A673 (cell line): Measurements from ENCODE around the gene CCDC102B. TPM values are rescaled to one million over a fixed set of nuclear protein-coding genes. Genes with fewer than 3 reads are reported as not detected.

Experiments
- Bru-seq: library from RNA; stranded (reverse); fragments of 400-500 nt; gene quantifications from one replicate; lab custom pipeline; 2021; lab: Mats Ljungman, UMichigan
- BruChase-seq, 2 experiments: library from RNA; stranded (reverse); fragments of 400-500 nt; gene quantifications; one replicate each; lab custom pipeline; 2021; lab: Mats Ljungman, UMichigan
- BruUV-seq: library from RNA; stranded (reverse); fragments of 400-500 nt; replicated peaks from 2 replicates; lab custom pipeline; 2021; lab: Mats Ljungman, UMichigan
- CTCF ChIA-PET: fragments of 300-600 bp; sonication (Branson Sonifier 250); formaldehyde crosslinking; loops from one replicate; lab custom pipeline; 2022; ENCODE audit warnings: antibody characterized with exemption; lab: Charles Lee
- POLR2A ChIA-PET: fragments of 300-600 bp; sonication (Branson Sonifier 250); formaldehyde crosslinking; loops from one replicate; lab custom pipeline; 2022; ENCODE audit warnings: antibody characterized with exemption; ENCODE audit not compliant: low non-redundant PET; lab: Charles Lee
- DNase-seq: peaks from one replicate; pipeline ENCODE4 v3.0.0-alpha.2; 2015; ENCODE audit warnings: low spot score
- H3K27ac ChIP-seq: fragments of 200-600 bp; sonication (generic); 2 replicates; pipeline ENCODE4 v1.5.1; 2016; ENCODE audit warnings: mixed run types, low read depth, mild to moderate bottlenecking, mixed read lengths, antibody characterized with exemption, low read length; ENCODE audit not compliant: poor library complexity, severe bottlenecking
- H3K27me3 ChIP-seq: fragments of 200-600 bp; sonication (generic); replicated peaks from 2 replicates; pipeline ENCODE4 v1.6.1; 2017; ENCODE audit warnings: mixed run types, low read depth, mild to moderate bottlenecking, mixed read lengths, antibody characterized with exemption, low read length; ENCODE audit not compliant: insufficient read depth, poor library complexity
- H3K36me3 ChIP-seq: fragments of 200-600 bp; sonication (generic); 2 replicates; pipeline ENCODE4 v1.6.1; 2016; ENCODE audit warnings: mixed run types, mild to moderate bottlenecking, mixed read lengths, antibody characterized with exemption, low read length; ENCODE audit not compliant: insufficient read depth, poor library complexity, severe bottlenecking
- H3K4me1 ChIP-seq: fragments of 200-600 bp; sonication (generic); 2 replicates; pipeline ENCODE4 v1.6.1; 2017; ENCODE audit warnings: mixed run types, mild to moderate bottlenecking, mixed read lengths, antibody characterized with exemption, low read length; ENCODE audit not compliant: insufficient read depth, poor library complexity, severe bottlenecking
- H3K4me3 ChIP-seq: fragments of 200-600 bp; sonication (generic); 2 replicates; pipeline ENCODE4 v1.5.1; 2016; ENCODE audit warnings: low read depth, mixed run types, mild to moderate bottlenecking, mixed read lengths, low read length; ENCODE audit not compliant: poor library complexity, severe bottlenecking
- H3K9me3 ChIP-seq: fragments of 200-600 bp; sonication (generic); 2 replicates; pipeline ENCODE4 v1.6.1; 2016; ENCODE audit warnings: mixed run types, low read depth, mild to moderate bottlenecking, mixed read lengths, antibody characterized with exemption, low read length; ENCODE audit not compliant: poor library complexity, severe bottlenecking
- EZH2 ChIP-seq: fragments of 200-600 bp; sonication (generic); IDR thresholded peaks from 2 replicates; pipeline ENCODE4 v1.6.1; 2017; ENCODE audit warnings: borderline replicate concordance, low read depth, mild to moderate bottlenecking, mixed read lengths, antibody characterized with exemption, low read length; ENCODE audit not compliant: poor library complexity, severe bottlenecking
- intact Hi-C: fragments of 100-400 bp; cut with micrococcal nuclease; formaldehyde crosslinking; loops from one replicate; pipeline ENCODE4 v1.10.0; 2022; ENCODE audit not compliant: unreplicated experiment
- long read RNA-seq: library from polyadenylated mRNA; stranded (forward); transcript quantifications from one replicate; pipeline ENCODE4 v2.0.0, GENCODE V29; 2022
- total RNA-seq: library from RNA; stranded (reverse); gene quantifications from 2 replicates; pipeline ENCODE4 v1.2.3, GENCODE V29; 2021
- TF ChIP-seq, protein P1 (sequence below): fragments of 300-800, 200-600 bp; sonication (generic); conservative IDR thresholded peaks from 2 replicates; pipeline ENCODE4 v1.5.1; 2017; ENCODE audit warnings: low read depth, mild to moderate bottlenecking, antibody characterized with exemption, low read length, moderate library complexity, mixed read lengths

The CCDC102B gene
- total RNA-seq: 10.8 and 12.5 TPM in 2 replicates
- percentile 49 among the genes with signal in this experiment for Bru-seq, nascent RNA
- percentile 50 among the genes with signal in this experiment for BruChase-seq, experiment 1, labeled RNA remaining after a 2-hour chase
- percentile 40 among the genes with signal in this experiment for BruChase-seq, experiment 2, labeled RNA remaining after a 6-hour chase
- long read RNA-seq, partial matches to known transcripts: 3 of 10 reads
- long read RNA-seq, other reads (novel, unspliced or antisense): 7 of 10 reads

GRCh38 chr18:68797871-68798270 lies at the start of gene CCDC102B:
TSS of gene CCDC102B (plus strand) at chr18:68798080. CDS start at chr18:68836764, 38,684 bp downstream.
- peak within 1 kb of the TSS; percentile 29 for H3K4me3 ChIP-seq
- peaks cover 22% of the 10 kb centered on the region for H3K4me1 ChIP-seq
- TF ChIP-seq, protein P1, sequence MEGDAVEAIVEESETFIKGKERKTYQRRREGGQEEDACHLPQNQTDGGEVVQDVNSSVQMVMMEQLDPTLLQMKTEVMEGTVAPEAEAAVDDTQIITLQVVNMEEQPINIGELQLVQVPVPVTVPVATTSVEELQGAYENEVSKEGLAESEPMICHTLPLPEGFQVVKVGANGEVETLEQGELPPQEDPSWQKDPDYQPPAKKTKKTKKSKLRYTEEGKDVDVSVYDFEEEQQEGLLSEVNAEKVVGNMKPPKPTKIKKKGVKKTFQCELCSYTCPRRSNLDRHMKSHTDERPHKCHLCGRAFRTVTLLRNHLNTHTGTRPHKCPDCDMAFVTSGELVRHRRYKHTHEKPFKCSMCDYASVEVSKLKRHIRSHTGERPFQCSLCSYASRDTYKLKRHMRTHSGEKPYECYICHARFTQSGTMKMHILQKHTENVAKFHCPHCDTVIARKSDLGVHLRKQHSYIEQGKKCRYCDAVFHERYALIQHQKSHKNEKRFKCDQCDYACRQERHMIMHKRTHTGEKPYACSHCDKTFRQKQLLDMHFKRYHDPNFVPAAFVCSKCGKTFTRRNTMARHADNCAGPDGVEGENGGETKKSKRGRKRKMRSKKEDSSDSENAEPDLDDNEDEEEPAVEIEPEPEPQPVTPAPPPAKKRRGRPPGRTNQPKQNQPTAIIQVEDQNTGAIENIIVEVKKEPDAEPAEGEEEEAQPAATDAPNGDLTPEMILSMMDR: no peak
- TF ChIP-seq EZH2: no peak
- peak within 1 kb of the TSS; percentile 49 for H3K27ac ChIP-seq
- intact Hi-C loops: loop anchor here (5.0 kb wide), 1 partner anchor 44 kb away; no protein-coding TSS in a partner anchor
- POLR2A ChIA-PET: no interaction called here
- peak; percentile 70 for DNase-seq
- no TSS peak for BruUV-seq
- H3K36me3 ChIP-seq: no peaks in the 10 kb centered on the region
- CTCF ChIA-PET: no interaction called here
- H3K27me3 ChIP-seq: no peaks in the 10 kb centered on the region
- no peaks in the 10 kb centered on the region for H3K9me3 ChIP-seq

- ChIA-PET CTCF (no interaction called here), POLR2A (no interaction called here)
- DNase-seq: no peak
- Histone ChIP-seq H3K27me3 (no peaks in the 10 kb centered on the region), H3K4me1 (no peaks in the 10 kb centered on the region), H3K36me3 (no peaks in the 10 kb centered on the region), H3K27ac (no peak overlapping the region), H3K4me3 (no peak overlapping the region), H3K9me3 (peaks cover 25% of the 10 kb centered on the region)
- no TSS peak for BruUV-seq
- intact Hi-C loops: no loop called here
- TF ChIP-seq, protein P1: no peak
- no peak for TF ChIP-seq EZH2
Measured at GRCh38 chr18:68757126-68757525, 40.8 kb upstream of the CCDC102B start.

GRCh38 chr18:68759308-68759707 lies 38.6 kb upstream of the CCDC102B start:
- no peak for DNase-seq
- BruUV-seq: no TSS peak
- no peak overlapping the region for H3K4me3 ChIP-seq
- ChIA-PET POLR2A (no interaction called here), CTCF (no interaction called here)
- H3K4me1 ChIP-seq: peaks cover 4% of the 10 kb centered on the region
- no peaks in the 10 kb centered on the region for H3K36me3 ChIP-seq
- no peaks in the 10 kb centered on the region for H3K27me3 ChIP-seq
- intact Hi-C loops: no loop called here
- TF ChIP-seq, protein P1: no peak
- no peak for TF ChIP-seq EZH2
- no peak overlapping the region for H3K27ac ChIP-seq
- H3K9me3 ChIP-seq: peaks cover 18% of the 10 kb centered on the region
